Activated T-cell treated with anti-CD3 and anti-CD28 coated beads, Interleukin-2, amount 50 U/mL, for 4 hours (primary cell): Measurements from ENCODE around the gene FOSL1. TPM values are rescaled to one million over a fixed set of nuclear protein-coding genes. Genes with fewer than 3 reads are reported as not detected.

Experiments used
- ATAC-seq, 2 donors: fragments of 200-7000 bp; cut with Tn5 transposase; one replicate each; pipeline ENCODE4 v1.10.0; 2021
- DNase-seq: peaks from one replicate; pipeline ENCODE4 v3.0.0-alpha.2; 2020
- H3K27me3 Mint-ChIP-seq: one replicate; pipeline ENCODE4 v1.8.0; 2021; ENCODE audit warnings: low read depth, mixed read lengths
- H3K36me3 Mint-ChIP-seq: one replicate; pipeline ENCODE4 v1.8.0; 2022; ENCODE audit warnings: mixed read lengths; ENCODE audit not compliant: insufficient read depth
- H3K4me1 Mint-ChIP-seq: one replicate; pipeline ENCODE4 v1.8.0; 2021; ENCODE audit warnings: low read depth, mixed read lengths
- H3K4me3 Mint-ChIP-seq: one replicate; pipeline ENCODE4 v1.8.0; 2021; ENCODE audit warnings: mild to moderate bottlenecking, moderate library complexity, mixed read lengths
- H3K9me3 Mint-ChIP-seq: one replicate; pipeline ENCODE4 v1.8.0; 2021; ENCODE audit warnings: mixed read lengths
- total RNA-seq, 3 donors: library from RNA; stranded (reverse); gene quantifications; one replicate each; pipeline ENCODE4 v1.2.1, GENCODE V29; 2021

FOSL1 gene
- total RNA-seq, 3 donors from 2014 or later, result 75.6 to 77.2 (median 76.9) TPM

GRCh38 chr11:65861165-65861505 is 39.1 kb downstream of the FOSL1 start:
- H3K4me1 Mint-ChIP-seq, result peaks cover 43% of the 10 kb centered on the region
- no peaks in the 10 kb centered on the region for H3K27me3 Mint-ChIP-seq
- DNase-seq (no peak), ATAC-seq (no peak)
- peaks cover 18% of the 10 kb centered on the region for H3K36me3 Mint-ChIP-seq
- H3K9me3 Mint-ChIP-seq, result no peaks in the 10 kb centered on the region
- H3K4me3 Mint-ChIP-seq, result peak overlapping the region; percentile 89

GRCh38 chr11:65860278-65861164 is 39.7 kb downstream of the FOSL1 start, which contains the start of gene MUS81:
Gene MUS81 (plus strand): TSS chr11:65860433. CDS start chr11:65860754, 321 bp downstream.
- Mint-ChIP-seq H3K27me3 (no peaks in the 10 kb centered on the region), H3K4me3 (peak within 1 kb of the TSS; percentile 89), H3K9me3 (no peaks in the 10 kb centered on the region), H3K4me1 (peaks cover 49% of the 10 kb centered on the region), H3K36me3 (peaks cover 24% of the 10 kb centered on the region)
- peak; percentile 96 for DNase-seq
- ATAC-seq, result peak; percentile 42 to 49

- no peaks in the 10 kb centered on the region for H3K9me3 Mint-ChIP-seq
- DNase-seq, result no peak
- H3K4me3 Mint-ChIP-seq, result peak overlapping the region; percentile 89
- H3K4me1 Mint-ChIP-seq, result peaks cover 53% of the 10 kb centered on the region
- H3K36me3 Mint-ChIP-seq, result peaks cover 25% of the 10 kb centered on the region
- ATAC-seq, result no peak
- no peaks in the 10 kb centered on the region for H3K27me3 Mint-ChIP-seq
Measured at GRCh38 chr11:65859812-65860277, 40.3 kb downstream of the FOSL1 start.

- no peaks in the 10 kb centered on the region for H3K9me3 Mint-ChIP-seq
- peaks cover 59% of the 10 kb centered on the region for H3K4me1 Mint-ChIP-seq
- DNase-seq, result peak; percentile 96
- peaks cover 30% of the 10 kb centered on the region for H3K36me3 Mint-ChIP-seq
- peak; percentile 64 to 68 for ATAC-seq
- H3K27me3 Mint-ChIP-seq, result no peaks in the 10 kb centered on the region
- peak overlapping the region; percentile 89 for H3K4me3 Mint-ChIP-seq
Measured at GRCh38 chr11:65859095-65859811, 40.9 kb downstream of the FOSL1 start.

GRCh38 chr11:65858681-65859087 is 41.5 kb downstream of the FOSL1 start:
- Mint-ChIP-seq H3K4me1 (peaks cover 63% of the 10 kb centered on the region), H3K36me3 (peaks cover 34% of the 10 kb centered on the region), H3K4me3 (peak overlapping the region; percentile 89), H3K27me3 (no peaks in the 10 kb centered on the region), H3K9me3 (no peaks in the 10 kb centered on the region)
- no peak for DNase-seq
- ATAC-seq, result no peak

GRCh38 chr11:65857853-65858680 is 42.1 kb downstream of the FOSL1 start, which contains the start of gene CFL1:
Gene CFL1 (minus strand): TSS chr11:65858180. CDS start chr11:65858099, 81 bp downstream.
- H3K27me3 Mint-ChIP-seq, result no peaks in the 10 kb centered on the region
- peaks cover 34% of the 10 kb centered on the region for H3K36me3 Mint-ChIP-seq
- peaks cover 63% of the 10 kb centered on the region for H3K4me1 Mint-ChIP-seq

GRCh38 chr11:65857500-65857852 is 42.7 kb downstream of the FOSL1 start:
- DNase-seq (peak; percentile 65), ATAC-seq (peak in 1 of 2 donors; percentile 0)
- no peaks in the 10 kb centered on the region for H3K27me3 Mint-ChIP-seq
- H3K4me1 Mint-ChIP-seq, result peaks cover 58% of the 10 kb centered on the region
- peaks cover 30% of the 10 kb centered on the region for H3K36me3 Mint-ChIP-seq
- H3K4me3 Mint-ChIP-seq, result peak overlapping the region; percentile 90
- H3K9me3 Mint-ChIP-seq, result no peaks in the 10 kb centered on the region

More at GRCh38 chr11:65857853-65858680, 42.1 kb downstream of the FOSL1 start, which contains the start of gene CFL1:
- ATAC-seq (peak; percentile 66 to 70), DNase-seq (peak; percentile 95)
- Mint-ChIP-seq H3K4me3 (peak within 1 kb of the TSS; percentile 90), H3K9me3 (no peaks in the 10 kb centered on the region)

- ATAC-seq (peak in 1 of 2 donors; percentile 10), DNase-seq (peak; percentile 80)
- Mint-ChIP-seq H3K27me3 (no peaks in the 10 kb centered on the region), H3K36me3 (peaks cover 34% of the 10 kb centered on the region), H3K4me3 (peak overlapping the region; percentile 90), H3K4me1 (peaks cover 54% of the 10 kb centered on the region), H3K9me3 (no peaks in the 10 kb centered on the region)
Measured at GRCh38 chr11:65856689-65857499, 43.3 kb downstream of the FOSL1 start.

- DNase-seq, result no peak
- Mint-ChIP-seq H3K27me3 (no peaks in the 10 kb centered on the region), H3K36me3 (peaks cover 40% of the 10 kb centered on the region), H3K4me3 (peak overlapping the region; percentile 90), H3K9me3 (no peaks in the 10 kb centered on the region), H3K4me1 (peaks cover 47% of the 10 kb centered on the region)
- no peak for ATAC-seq
Measured at GRCh38 chr11:65855927-65856363, 44.2 kb downstream of the FOSL1 start.

GRCh38 chr11:65854852-65855837 is 45.0 kb downstream of the FOSL1 start:
- no peaks in the 10 kb centered on the region for H3K9me3 Mint-ChIP-seq
- ATAC-seq (no peak), DNase-seq (no peak)
- peaks cover 46% of the 10 kb centered on the region for H3K4me1 Mint-ChIP-seq
- H3K27me3 Mint-ChIP-seq, result no peaks in the 10 kb centered on the region
- H3K4me3 Mint-ChIP-seq, result peak overlapping the region; percentile 90
- peaks cover 40% of the 10 kb centered on the region for H3K36me3 Mint-ChIP-seq

- no peaks in the 10 kb centered on the region for H3K9me3 Mint-ChIP-seq
- H3K27me3 Mint-ChIP-seq, result no peaks in the 10 kb centered on the region
- peaks cover 40% of the 10 kb centered on the region for H3K36me3 Mint-ChIP-seq
- H3K4me3 Mint-ChIP-seq, result peak overlapping the region; percentile 43
- no peak for ATAC-seq
- peaks cover 41% of the 10 kb centered on the region for H3K4me1 Mint-ChIP-seq
- DNase-seq, result no peak
Measured at GRCh38 chr11:65854161-65854592, 46.0 kb downstream of the FOSL1 start.

- Mint-ChIP-seq H3K4me3 (no peak overlapping the region), H3K4me1 (peaks cover 35% of the 10 kb centered on the region), H3K36me3 (peaks cover 40% of the 10 kb centered on the region), H3K9me3 (no peaks in the 10 kb centered on the region), H3K27me3 (no peaks in the 10 kb centered on the region)
- ATAC-seq, result no peak
- DNase-seq, result no peak
Measured at GRCh38 chr11:65853246-65853979, 46.8 kb downstream of the FOSL1 start.
